RWPE2 (cell line): Measurements from ENCODE around the gene SLC37A1.

Source experiments
- ATAC-seq: fragments of 200-7000 bp; cut with Tn5 transposase; 3 replicates; pipeline ENCODE4 v1.9.1; 2021; ENCODE audit warnings: low read depth
- DNase-seq: peaks from one replicate; pipeline ENCODE4 v3.0.0-alpha.2; 2020; ENCODE audit warnings: low spot score
- H3K27ac ChIP-seq: fragments of 450-650 bp; 2 replicates; pipeline ENCODE4 v1.5.1; 2017; ENCODE audit warnings: mild to moderate bottlenecking; ENCODE audit not compliant: poor library complexity, severe bottlenecking
- H3K27me3 ChIP-seq: fragments of 250-450 bp; sonication (Bioruptor Pico); 2 replicates; pipeline ENCODE4 v1.5.1; 2021; ENCODE audit warnings: mild to moderate bottlenecking, moderate library complexity; ENCODE audit not compliant: insufficient read depth, poor library complexity, severe bottlenecking
- H3K36me3 ChIP-seq: fragments of 250-450 bp; sonication (Bioruptor Pico); 2 replicates; pipeline ENCODE4 v1.5.1; 2020; ENCODE audit warnings: low read depth, mild to moderate bottlenecking, moderate library complexity
- H3K4me1 ChIP-seq: fragments of 250-450 bp; sonication (Bioruptor Pico); 2 replicates; pipeline ENCODE4 v1.5.1; 2021; ENCODE audit warnings: mild to moderate bottlenecking, moderate library complexity; ENCODE audit not compliant: insufficient read depth, poor library complexity, severe bottlenecking
- H3K4me3 ChIP-seq: fragments of 250-450 bp; sonication (Bioruptor Pico); 2 replicates; pipeline ENCODE4 v1.5.1; 2021; ENCODE audit warnings: mild to moderate bottlenecking, moderate library complexity; ENCODE audit not compliant: severe bottlenecking
- H3K9me3 ChIP-seq: fragments of 250-450 bp; sonication (Bioruptor Pico); 2 replicates; pipeline ENCODE4 v1.5.1; 2021; ENCODE audit warnings: mild to moderate bottlenecking, moderate library complexity; ENCODE audit not compliant: severe bottlenecking
- TF ChIP-seq, protein P1 (sequence below): fragments of 450-650 bp; IDR thresholded peaks from one replicate; pipeline ENCODE4 v1.5.1; 2017; ENCODE audit warnings: mild to moderate bottlenecking, moderate library complexity; ENCODE audit not compliant: poor library complexity, severe bottlenecking

SLC37A1 gene

DNA sequence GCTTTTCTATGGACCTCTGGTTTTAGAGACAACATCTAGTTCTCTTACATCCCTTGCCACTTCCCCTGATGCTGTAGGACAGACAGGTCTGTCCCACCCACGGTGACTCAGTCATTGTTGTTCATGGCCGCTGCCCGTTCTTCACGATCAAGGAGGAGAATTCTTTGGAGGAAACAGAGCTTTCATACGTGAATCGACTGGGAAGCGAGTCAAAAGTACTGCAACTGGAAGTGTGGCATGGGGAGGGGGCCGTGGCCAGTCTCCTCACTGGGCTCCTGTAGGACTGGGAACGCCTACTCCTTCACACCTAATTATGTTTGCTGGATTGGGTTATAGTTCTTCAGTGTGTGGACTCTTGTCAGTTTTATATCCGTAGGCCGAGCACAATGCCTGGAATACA is 4.4 kb upstream of the SLC37A1 start:
- TF ChIP-seq, protein P1, sequence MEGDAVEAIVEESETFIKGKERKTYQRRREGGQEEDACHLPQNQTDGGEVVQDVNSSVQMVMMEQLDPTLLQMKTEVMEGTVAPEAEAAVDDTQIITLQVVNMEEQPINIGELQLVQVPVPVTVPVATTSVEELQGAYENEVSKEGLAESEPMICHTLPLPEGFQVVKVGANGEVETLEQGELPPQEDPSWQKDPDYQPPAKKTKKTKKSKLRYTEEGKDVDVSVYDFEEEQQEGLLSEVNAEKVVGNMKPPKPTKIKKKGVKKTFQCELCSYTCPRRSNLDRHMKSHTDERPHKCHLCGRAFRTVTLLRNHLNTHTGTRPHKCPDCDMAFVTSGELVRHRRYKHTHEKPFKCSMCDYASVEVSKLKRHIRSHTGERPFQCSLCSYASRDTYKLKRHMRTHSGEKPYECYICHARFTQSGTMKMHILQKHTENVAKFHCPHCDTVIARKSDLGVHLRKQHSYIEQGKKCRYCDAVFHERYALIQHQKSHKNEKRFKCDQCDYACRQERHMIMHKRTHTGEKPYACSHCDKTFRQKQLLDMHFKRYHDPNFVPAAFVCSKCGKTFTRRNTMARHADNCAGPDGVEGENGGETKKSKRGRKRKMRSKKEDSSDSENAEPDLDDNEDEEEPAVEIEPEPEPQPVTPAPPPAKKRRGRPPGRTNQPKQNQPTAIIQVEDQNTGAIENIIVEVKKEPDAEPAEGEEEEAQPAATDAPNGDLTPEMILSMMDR, result no peak
- Histone ChIP-seq H3K4me1 (peaks cover 8% of the 10 kb centered on the region), H3K4me3 (no peak overlapping the region)

DNA sequence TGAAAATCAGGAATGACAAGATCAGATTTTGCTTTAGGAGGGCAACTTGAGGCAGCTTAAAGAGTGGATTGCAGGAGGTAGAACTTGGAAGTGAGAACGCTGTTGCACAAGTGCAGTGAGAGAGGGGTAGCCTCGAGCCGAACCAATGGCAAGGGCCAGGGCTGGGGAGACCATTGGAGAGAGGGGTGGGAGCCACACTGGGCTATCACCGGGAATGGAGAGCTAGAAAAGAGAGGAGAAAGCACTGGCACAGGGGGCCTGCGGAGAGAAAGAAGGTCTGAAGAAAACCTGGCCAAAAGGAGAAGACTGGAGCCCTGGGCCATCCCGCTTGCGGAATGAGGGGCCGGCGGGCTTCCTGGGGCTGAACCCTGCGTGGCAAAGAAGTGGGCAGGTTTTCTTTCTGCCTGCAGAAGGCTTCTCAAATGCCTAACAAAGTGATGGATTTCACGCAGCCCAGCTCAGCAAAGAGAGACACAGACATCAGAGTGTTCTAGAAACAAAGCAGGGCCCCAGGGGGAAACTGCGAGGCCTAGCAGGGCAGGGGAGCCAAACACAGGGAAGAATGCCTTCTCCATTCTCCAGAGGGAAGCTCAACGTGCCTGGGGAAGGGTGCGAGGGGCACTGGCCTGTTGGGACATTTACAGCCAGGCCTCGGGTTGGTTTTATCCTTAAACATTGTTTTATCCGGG is 1.2 kb upstream of the SLC37A1 start:
- Histone ChIP-seq H3K27ac (no peak overlapping the region), H3K36me3 (no peaks in the 10 kb centered on the region), H3K27me3 (no peaks in the 10 kb centered on the region), H3K9me3 (no peaks in the 10 kb centered on the region), H3K4me1 (peaks cover 11% of the 10 kb centered on the region), H3K4me3 (no peak overlapping the region)
- DNase-seq (no peak), ATAC-seq (no peak)
- TF ChIP-seq, protein P1, result no peak

More for the DNA sequence above, 4.4 kb upstream of the SLC37A1 start:
- no peaks in the 10 kb centered on the region for H3K9me3 ChIP-seq
- H3K36me3 ChIP-seq, result no peaks in the 10 kb centered on the region
- no peaks in the 10 kb centered on the region for H3K27me3 ChIP-seq
- no peak overlapping the region for H3K27ac ChIP-seq
- ATAC-seq (no peak), DNase-seq (no peak)

DNA sequence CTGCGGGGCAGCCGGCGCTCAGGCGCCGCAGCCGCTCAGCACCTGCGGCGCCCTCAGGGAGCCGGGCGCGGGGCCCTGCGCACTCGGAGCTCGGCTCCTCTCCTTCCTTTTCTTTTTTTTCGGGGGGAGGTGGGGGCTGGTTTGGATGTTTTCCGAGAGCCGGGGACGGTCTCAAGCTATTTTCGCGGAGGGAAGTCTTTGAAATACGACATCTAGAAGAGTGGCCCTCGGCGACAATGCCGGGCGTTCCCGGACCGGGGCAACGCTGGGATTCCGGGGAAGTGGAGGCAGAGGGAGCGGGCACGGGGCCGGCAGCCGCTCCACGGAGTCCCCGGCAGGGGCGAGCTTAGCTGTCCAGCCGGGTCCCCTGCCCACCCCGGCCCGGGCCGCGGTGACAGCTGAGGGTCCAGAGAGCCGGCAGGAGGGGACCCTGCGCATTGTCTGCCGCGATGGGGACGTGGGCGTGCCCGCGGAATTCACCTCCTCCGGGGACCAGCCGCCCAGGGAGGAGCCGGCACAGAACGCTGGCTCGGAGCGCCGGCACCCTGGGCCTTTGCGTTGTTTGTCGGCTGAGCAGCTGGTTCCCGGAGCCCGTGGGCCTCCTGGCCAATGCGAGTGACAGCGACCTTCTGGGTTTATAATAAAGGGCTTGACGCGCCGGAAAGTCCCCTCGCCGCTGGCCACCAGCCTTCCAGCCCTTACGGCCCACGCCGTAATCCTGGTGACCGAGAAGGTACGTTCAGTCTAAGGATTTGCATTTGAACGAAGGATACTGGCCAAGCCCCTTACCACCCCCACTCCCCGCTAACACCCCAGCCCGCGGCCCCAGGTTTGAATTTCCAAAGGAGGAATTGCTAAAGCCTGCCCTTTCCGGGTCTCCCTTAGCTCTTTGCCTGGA is 582 bp downstream of the SLC37A1 start:
- peak; percentile 62 for ATAC-seq
- no peaks in the 10 kb centered on the region for H3K9me3 ChIP-seq
- peak overlapping the region; percentile 24 for H3K27ac ChIP-seq
- no peaks in the 10 kb centered on the region for H3K27me3 ChIP-seq
- TF ChIP-seq, protein P1, result no peak
- H3K36me3 ChIP-seq, result no peaks in the 10 kb centered on the region
- DNase-seq, result no peak
- H3K4me3 ChIP-seq, result peak overlapping the region; percentile 80
- H3K4me1 ChIP-seq, result peaks cover 12% of the 10 kb centered on the region

- Histone ChIP-seq H3K4me3 (peak overlapping the region; percentile 80), H3K27ac (peak overlapping the region; percentile 24), H3K27me3 (no peaks in the 10 kb centered on the region), H3K4me1 (peaks cover 12% of the 10 kb centered on the region), H3K36me3 (peaks cover 4% of the 10 kb centered on the region; the same call in 1 of the 2 replicates), H3K9me3 (no peaks in the 10 kb centered on the region)
- ATAC-seq (no peak), DNase-seq (no peak)
- TF ChIP-seq, protein P1, result no peak
Observed at GRCh38 chr21:42514883-42515228, 1.2 kb downstream of the SLC37A1 start.
